Caco-2 (cell line): ENCODE results near the gene C1orf35. TPM values are rescaled to one million over a fixed set of nuclear protein-coding genes. Genes with fewer than 3 reads are reported as not detected.

Source experiments
- BruUV-seq: library from RNA; stranded (reverse); fragments of 400-500 nt; replicated peaks from 2 replicates; lab custom pipeline; 2021; lab: Mats Ljungman, UMichigan
- CTCF ChIA-PET: fragments of 300-600 bp; sonication (Branson Sonifier 250); formaldehyde crosslinking; loops from one replicate; lab custom pipeline; 2022; ENCODE audit warnings: antibody characterized with exemption; lab: Charles Lee
- POLR2A ChIA-PET: fragments of 300-600 bp; sonication (Branson Sonifier 250); formaldehyde crosslinking; loops from one replicate; lab custom pipeline; 2022; ENCODE audit warnings: antibody characterized with exemption; lab: Charles Lee
- DNase-seq, 2 experiments: peaks; one replicate each; pipeline versions ENCODE4 v3.0.0 to v3.0.0-alpha.2; 2020 to 2022
- H3K27me3 ChIP-seq: replicated peaks from 2 replicates; pipeline ENCODE4 v1.6.0; 2011; ENCODE audit warnings: low read length; ENCODE audit not compliant: control insufficient read depth, insufficient read depth
- H3K36me3 ChIP-seq: 2 replicates; pipeline ENCODE4 v1.5.1; 2011; ENCODE audit warnings: low read length; ENCODE audit not compliant: control insufficient read depth, insufficient read depth
- H3K4me1 ChIP-seq: fragments of 250-450 bp; sonication (Bioruptor Pico); 2 replicates; pipeline ENCODE4 v1.5.1; 2020; ENCODE audit warnings: mild to moderate bottlenecking
- H3K4me3 ChIP-seq: 2 replicates; pipeline ENCODE4 v1.5.1; 2011; ENCODE audit warnings: low read depth, mild to moderate bottlenecking, control low read depth, low read length
- H3K9me3 ChIP-seq: fragments of 250-450 bp; sonication (Bioruptor Pico); 2 replicates; pipeline ENCODE4 v1.5.1; 2020; ENCODE audit warnings: mild to moderate bottlenecking, moderate library complexity
- H3K27ac Mint-ChIP-seq: one replicate; pipeline ENCODE4 v1.8.0; 2022; ENCODE audit warnings: mixed read lengths; ENCODE audit not compliant: unreplicated experiment
- H3K27me3 Mint-ChIP-seq: one replicate; pipeline ENCODE4 v1.8.0; 2022; ENCODE audit warnings: mixed read lengths; ENCODE audit not compliant: insufficient read depth, unreplicated experiment
- H3K36me3 Mint-ChIP-seq: one replicate; pipeline ENCODE4 v1.8.0; 2022; ENCODE audit warnings: mild to moderate bottlenecking, mixed read lengths; ENCODE audit not compliant: insufficient read depth, unreplicated experiment
- H3K4me1 Mint-ChIP-seq: one replicate; pipeline ENCODE4 v1.8.0; 2022; ENCODE audit warnings: low read depth, mixed read lengths; ENCODE audit not compliant: unreplicated experiment
- H3K4me3 Mint-ChIP-seq: one replicate; pipeline ENCODE4 v1.8.0; 2022; ENCODE audit warnings: mild to moderate bottlenecking, moderate library complexity, mixed read lengths; ENCODE audit not compliant: unreplicated experiment
- H3K9me3 Mint-ChIP-seq: one replicate; pipeline ENCODE4 v1.8.0; 2022; ENCODE audit warnings: mixed read lengths; ENCODE audit not compliant: unreplicated experiment
- intact Hi-C: fragments of 100-400 bp; cut with micrococcal nuclease; formaldehyde crosslinking; loops from one replicate; pipeline ENCODE4 v1.10.0; 2022; ENCODE audit not compliant: unreplicated experiment
- total RNA-seq: library from RNA; stranded (reverse); gene quantifications from 2 replicates; pipeline ENCODE4 v1.2.3, GENCODE V29; 2022
- TF ChIP-seq, protein P1 (sequence below), 2 experiments: fragments of 200-600 bp in 1 of 2; IDR thresholded peaks; 1 replicate in 1 of 2; 2 replicates in 1 of 2; pipeline versions ENCODE4 v1.5.1 to v1.8.0; 2011 to 2022; ENCODE audit warnings: antibody characterized with exemption in 1 of 2, control low read depth in 1 of 2, inconsistent platforms in 1 of 2, low read depth in 1 of 2, low read length in 1 of 2, mild to moderate bottlenecking in 1 of 2, moderate library complexity in 1 of 2; ENCODE audit not compliant: insufficient read depth in 1 of 2, severe bottlenecking in 1 of 2, unreplicated experiment in 1 of 2

Gene C1orf35
- total RNA-seq, 1 experiment from 2014 or later = 34.5 TPM

DNA sequence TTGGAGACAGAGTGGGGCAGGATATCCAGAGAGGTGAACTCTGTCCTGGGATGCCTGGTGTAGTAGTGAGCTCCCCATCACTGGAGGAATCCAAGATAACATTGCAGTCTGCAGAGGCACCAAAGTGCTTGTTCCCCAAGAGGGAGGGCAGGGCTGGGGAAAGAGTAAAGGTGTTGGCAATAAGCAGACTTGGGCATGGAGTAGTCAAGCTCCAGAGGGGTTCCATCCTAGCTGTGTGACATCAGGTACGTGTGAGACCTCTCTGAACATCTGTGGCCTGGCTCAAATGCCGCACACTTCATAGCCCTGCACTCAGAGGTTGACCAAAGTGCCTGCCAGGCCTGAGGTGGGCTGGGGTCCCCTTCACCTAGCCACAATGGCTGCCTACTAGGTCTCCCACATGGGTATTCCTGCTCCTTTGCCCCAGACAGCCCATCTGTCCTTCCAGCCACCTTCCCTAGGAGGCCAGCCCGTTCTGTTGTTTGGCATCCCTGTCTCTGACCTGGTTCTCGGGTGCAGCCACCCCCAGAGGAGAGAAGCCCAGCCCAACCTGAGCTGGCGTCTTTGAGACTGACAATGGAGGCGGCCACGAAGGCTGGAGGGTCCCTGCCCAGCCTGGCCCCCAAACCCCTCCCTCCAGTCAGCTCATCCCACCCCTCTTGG, 23.4 kb downstream of the C1orf35 start:
- no TSS peak for BruUV-seq
- Histone ChIP-seq H3K27me3 (no peaks in the 10 kb centered on the region), H3K9me3 (no peaks in the 10 kb centered on the region), H3K36me3 (no peaks in the 10 kb centered on the region), H3K4me1 (peaks cover 13% of the 10 kb centered on the region), H3K4me3 (no peak overlapping the region)
- Mint-ChIP-seq H3K4me1 (peaks cover 6% of the 10 kb centered on the region), H3K36me3 (peaks cover 29% of the 10 kb centered on the region), H3K9me3 (no peaks in the 10 kb centered on the region), H3K4me3 (no peak overlapping the region), H3K27ac (no peak overlapping the region), H3K27me3 (no peaks in the 10 kb centered on the region)
- ChIA-PET POLR2A (no interaction called here), CTCF (no interaction called here)
- no peak for DNase-seq
- intact Hi-C loops = no loop called here
- TF ChIP-seq, protein P1, sequence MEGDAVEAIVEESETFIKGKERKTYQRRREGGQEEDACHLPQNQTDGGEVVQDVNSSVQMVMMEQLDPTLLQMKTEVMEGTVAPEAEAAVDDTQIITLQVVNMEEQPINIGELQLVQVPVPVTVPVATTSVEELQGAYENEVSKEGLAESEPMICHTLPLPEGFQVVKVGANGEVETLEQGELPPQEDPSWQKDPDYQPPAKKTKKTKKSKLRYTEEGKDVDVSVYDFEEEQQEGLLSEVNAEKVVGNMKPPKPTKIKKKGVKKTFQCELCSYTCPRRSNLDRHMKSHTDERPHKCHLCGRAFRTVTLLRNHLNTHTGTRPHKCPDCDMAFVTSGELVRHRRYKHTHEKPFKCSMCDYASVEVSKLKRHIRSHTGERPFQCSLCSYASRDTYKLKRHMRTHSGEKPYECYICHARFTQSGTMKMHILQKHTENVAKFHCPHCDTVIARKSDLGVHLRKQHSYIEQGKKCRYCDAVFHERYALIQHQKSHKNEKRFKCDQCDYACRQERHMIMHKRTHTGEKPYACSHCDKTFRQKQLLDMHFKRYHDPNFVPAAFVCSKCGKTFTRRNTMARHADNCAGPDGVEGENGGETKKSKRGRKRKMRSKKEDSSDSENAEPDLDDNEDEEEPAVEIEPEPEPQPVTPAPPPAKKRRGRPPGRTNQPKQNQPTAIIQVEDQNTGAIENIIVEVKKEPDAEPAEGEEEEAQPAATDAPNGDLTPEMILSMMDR (IDR thresholded peaks at IDR 0.05; ENCODE audit: insufficient read depth in 1 of 2, low read depth in 1 of 2, low read length in 1 of 2, severe bottlenecking in 1 of 2, unreplicated experiment in 1 of 2) = no peak

DNA sequence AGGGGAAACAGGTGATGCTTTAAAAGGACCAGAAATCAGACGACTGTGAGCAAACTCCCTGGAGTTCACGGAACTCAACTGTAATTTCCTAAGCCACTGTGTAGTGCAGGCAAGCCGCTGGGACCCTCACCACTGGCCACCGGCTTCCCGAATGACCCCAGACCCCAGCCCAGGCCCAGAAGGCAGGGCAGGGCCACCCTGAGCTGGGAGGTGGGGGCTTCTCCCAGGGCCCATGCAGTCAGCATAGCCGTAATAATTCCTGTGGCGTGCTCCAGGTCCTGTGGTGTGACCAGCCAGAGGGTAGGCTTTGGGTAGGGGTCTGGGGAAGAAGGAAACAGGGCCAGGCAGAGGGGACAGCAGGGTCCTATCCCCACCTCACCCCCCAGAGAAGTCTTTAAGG, 24.1 kb downstream of the C1orf35 start:
- Mint-ChIP-seq H3K27ac (no peak overlapping the region), H3K4me3 (no peak overlapping the region)
- no peak for DNase-seq

DNA sequence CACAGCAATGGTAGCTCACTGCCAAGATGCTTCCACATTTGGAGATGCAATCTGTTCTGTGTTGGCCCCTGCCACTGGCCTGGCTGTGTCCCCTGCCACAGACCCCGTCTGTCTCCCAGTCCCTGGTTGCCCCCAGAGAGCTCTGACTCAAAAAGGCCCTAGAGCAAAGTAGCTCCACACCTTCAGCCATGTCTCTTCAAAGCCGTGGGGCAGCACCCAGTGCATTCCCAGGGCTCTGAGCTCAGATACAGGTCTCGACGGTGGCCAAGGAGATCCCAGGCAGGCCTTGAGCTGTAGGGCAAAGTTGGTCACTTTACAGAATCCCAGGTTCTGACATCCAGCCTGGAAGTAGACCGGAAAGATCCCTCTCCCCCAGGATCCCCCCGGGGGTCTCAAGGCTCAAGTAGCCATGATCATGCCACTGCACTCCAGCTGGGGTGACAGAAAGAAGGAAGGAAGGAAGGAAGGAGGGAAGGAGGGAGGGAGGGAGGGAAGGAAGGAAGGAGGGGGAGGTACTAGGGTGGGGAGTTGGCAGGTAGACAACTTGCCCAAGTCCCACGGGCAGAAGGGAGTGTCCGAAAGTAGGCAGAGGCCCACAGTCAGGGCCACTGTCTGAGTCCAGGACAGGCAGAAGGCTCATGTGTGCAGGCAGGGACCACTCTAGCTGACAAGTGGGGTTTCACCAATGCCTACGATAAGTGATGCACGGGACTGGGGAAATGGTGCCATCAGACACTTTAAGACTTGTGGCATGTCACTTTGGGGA, 25.4 kb downstream of the C1orf35 start:
- no peak overlapping the region for H3K4me3 Mint-ChIP-seq
- H3K36me3 Mint-ChIP-seq = peaks cover 19% of the 10 kb centered on the region
- intact Hi-C loops = no loop called here
- no peaks in the 10 kb centered on the region for H3K27me3 Mint-ChIP-seq
- Histone ChIP-seq H3K9me3 (no peaks in the 10 kb centered on the region), H3K27me3 (no peaks in the 10 kb centered on the region), H3K4me1 (0 out of 2 replicates have a peak, but pooled peaks cover 5% of the 10 kb centered on the region), H3K36me3 (no peaks in the 10 kb centered on the region), H3K4me3 (no peak overlapping the region)
- H3K9me3 Mint-ChIP-seq = no peaks in the 10 kb centered on the region
- ChIA-PET POLR2A (no interaction called here), CTCF (interaction anchor here (0.5 to 0.7 kb wide), 2 partner anchors 78 to 88 kb away, joined by 3 to 4 read pairs; partner anchors contain the start of gene IBA57)
- TF ChIP-seq, protein P1 (IDR thresholded peaks at IDR 0.05; ENCODE audit: insufficient read depth in 1 of 2, low read depth in 1 of 2, low read length in 1 of 2, severe bottlenecking in 1 of 2, unreplicated experiment in 1 of 2) = no peak
- DNase-seq = peak in 1 of 2 experiments; percentile 29
- BruUV-seq = no TSS peak
- no peak overlapping the region for H3K27ac Mint-ChIP-seq
- no peaks in the 10 kb centered on the region for H3K4me1 Mint-ChIP-seq

More for the DNA sequence above, 24.1 kb downstream of the C1orf35 start:
- Mint-ChIP-seq H3K4me1 (no peaks in the 10 kb centered on the region), H3K27me3 (no peaks in the 10 kb centered on the region), H3K36me3 (peaks cover 22% of the 10 kb centered on the region), H3K9me3 (no peaks in the 10 kb centered on the region)
- no peaks in the 10 kb centered on the region for H3K27me3 ChIP-seq
- ChIA-PET POLR2A (no interaction called here), CTCF (no interaction called here)
- peaks cover 6% of the 10 kb centered on the region; the same call in 1 of the 2 replicates for H3K4me1 ChIP-seq
- H3K9me3 ChIP-seq = no peaks in the 10 kb centered on the region
- H3K4me3 ChIP-seq = no peak overlapping the region
- intact Hi-C loops = no loop called here
- TF ChIP-seq, protein P1 (IDR thresholded peaks at IDR 0.05; ENCODE audit: insufficient read depth in 1 of 2, low read depth in 1 of 2, low read length in 1 of 2, severe bottlenecking in 1 of 2, unreplicated experiment in 1 of 2) = no peak
- no peaks in the 10 kb centered on the region for H3K36me3 ChIP-seq
- BruUV-seq = no TSS peak
